GM18498 (cell line): ENCODE measurements around the gene CYB561A3.
"Not testable (repeated sequence)": the region's sequence is repeated elsewhere in the genome, so short reads cannot be mapped to it uniquely, and the experiment has no call there.

Experiments
- ATAC-seq: cut with Tn5 transposase; IDR thresholded peaks from one replicate; pipeline ENCODE4 v1.9.1; 2021; ENCODE audit warnings: mild to moderate bottlenecking, moderate library complexity; ENCODE audit not compliant: unreplicated experiment

The CYB561A3 gene, protein sequence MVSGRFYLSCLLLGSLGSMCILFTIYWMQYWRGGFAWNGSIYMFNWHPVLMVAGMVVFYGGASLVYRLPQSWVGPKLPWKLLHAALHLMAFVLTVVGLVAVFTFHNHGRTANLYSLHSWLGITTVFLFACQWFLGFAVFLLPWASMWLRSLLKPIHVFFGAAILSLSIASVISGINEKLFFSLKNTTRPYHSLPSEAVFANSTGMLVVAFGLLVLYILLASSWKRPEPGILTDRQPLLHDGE

GRCh38 chr11:61361741-61362541 is at the start of gene CYB561A3, which contains the start of gene TMEM138:
TSS of gene CYB561A3 (minus strand) at chr11:61361882. CDS start at chr11:61356713, 5,169 bp downstream.
TSS of gene TMEM138 (plus strand) at chr11:61362374. CDS start at chr11:61364391, 2,017 bp downstream.
- ATAC-seq = peak; percentile 87

DNA sequence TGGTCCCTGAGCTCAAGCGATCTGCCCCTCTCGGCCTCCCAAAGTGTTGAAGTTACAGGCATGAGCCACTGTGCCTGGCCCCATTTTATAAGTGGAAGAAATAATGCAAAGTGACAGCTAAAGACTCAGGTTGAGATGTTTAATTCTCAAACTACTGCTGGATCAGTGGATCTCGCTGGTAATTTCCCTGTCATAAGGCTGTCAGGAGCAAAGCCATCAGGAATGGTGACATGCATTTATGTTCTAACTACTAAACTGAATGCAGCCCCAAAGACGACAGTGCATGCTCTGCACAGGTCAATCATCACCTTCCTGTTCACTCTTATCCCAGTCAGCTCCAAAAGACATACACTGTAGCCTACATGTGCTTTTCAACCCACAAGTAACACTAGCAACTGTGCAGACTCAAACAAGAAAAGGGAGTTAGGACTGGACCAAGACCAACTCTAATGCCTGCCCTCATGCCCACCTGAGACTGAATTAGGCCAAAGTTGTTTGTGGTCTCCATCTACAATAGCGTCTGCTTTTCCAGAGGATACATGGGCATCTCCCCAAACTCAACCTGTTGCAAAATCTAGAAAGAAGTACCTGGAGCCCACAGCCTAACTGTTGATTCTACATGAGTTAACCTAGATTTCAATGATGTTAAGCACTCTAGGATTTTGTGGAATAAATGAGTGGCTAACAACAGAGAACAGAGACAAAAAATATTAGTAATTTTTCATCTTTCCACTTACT is 45.5 kb upstream of the CYB561A3 start:
- no peak for ATAC-seq

GRCh38 chr11:61406067-61406466 is 44.4 kb upstream of the CYB561A3 start:
- no peak for ATAC-seq

DNA sequence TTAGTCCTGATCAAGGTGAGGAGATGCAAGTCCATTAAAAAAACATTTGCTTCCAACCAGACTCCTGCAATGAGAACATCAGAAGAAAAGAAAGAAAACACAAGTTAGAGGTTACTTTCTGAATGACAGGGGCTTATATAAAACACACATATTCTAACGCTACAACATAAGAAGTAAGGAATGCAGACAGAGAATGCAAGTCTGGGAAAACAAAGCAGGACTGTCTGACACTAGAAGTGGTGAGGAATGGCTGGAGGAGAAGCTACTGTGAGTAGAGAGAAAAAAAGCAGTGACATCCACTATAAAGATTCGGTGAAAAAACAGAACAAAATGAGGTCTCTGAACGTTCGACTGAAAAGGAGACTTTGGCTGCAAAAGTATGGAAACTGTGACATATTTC is 43.0 kb upstream of the CYB561A3 start:
- ATAC-seq = no peak

- ATAC-seq = no peak
These were observed 42.4 kb upstream of the CYB561A3 start for GRCh38 chr11:61404103-61404502.

DNA sequence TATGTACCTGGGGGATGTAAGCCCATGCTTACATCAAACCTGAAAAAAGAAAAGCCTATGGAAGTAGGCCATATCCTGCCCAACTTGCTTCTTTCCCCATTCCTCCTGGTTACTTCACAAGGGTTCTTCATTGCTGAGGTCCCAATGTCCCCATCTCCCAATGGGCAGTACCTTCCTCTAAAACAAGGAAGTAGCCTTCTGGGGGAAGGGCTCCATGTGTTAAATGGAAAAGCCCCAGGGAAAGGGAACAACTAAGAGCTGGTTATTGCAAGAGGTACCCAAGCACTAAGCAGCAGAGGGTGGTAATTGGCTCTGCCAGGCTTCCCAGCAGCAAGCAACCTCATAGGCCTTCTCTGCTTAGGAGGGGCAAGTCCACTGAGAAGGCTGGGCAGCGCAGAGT is 42.0 kb upstream of the CYB561A3 start:
- no peak for ATAC-seq

- ATAC-seq = no peak
These were observed 39.9 kb upstream of the CYB561A3 start for GRCh38 chr11:61401573-61401972.

DNA sequence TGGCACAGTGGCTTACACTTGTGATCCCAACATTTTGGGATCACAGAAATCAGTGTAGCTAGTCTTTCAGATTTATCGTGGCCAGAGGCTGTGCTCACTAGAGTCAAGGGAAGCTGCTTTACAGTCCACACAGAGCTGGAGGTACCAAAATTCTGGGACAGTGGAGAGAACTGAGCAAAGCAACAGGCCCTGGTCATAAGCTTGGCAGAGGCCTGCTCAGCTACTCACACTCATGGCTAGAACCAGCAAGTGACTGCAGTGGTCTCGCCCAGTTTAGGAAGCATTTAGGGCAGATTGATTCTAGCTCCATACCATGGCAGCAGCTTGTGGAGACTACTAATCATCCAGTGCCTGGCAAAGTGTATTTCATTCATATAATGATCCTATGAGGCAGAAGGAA is 39.5 kb upstream of the CYB561A3 start:
- ATAC-seq = no peak

- no peak for ATAC-seq
These were observed 31.4 kb upstream of the CYB561A3 start for GRCh38 chr11:61392981-61393595.

DNA sequence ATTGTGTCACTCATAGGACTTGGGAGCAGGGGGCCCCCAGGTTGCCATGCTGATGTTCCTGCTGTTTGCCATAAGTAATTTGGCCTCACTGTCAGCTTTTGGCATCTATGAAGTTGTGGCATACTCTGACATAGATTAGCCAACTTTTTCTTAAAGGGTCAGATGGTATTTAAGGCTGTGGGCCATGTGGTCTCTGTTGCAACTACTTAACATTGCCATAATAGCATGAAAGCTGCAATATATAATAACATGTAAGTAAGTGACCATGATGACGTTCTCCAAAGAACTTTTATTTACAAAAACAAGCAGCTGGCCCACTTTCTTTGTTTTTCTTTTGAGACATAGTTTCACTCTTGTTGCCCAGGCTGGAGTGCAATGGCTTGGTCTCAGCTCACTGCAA is 28.5 kb upstream of the CYB561A3 start:
- no peak for ATAC-seq

DNA sequence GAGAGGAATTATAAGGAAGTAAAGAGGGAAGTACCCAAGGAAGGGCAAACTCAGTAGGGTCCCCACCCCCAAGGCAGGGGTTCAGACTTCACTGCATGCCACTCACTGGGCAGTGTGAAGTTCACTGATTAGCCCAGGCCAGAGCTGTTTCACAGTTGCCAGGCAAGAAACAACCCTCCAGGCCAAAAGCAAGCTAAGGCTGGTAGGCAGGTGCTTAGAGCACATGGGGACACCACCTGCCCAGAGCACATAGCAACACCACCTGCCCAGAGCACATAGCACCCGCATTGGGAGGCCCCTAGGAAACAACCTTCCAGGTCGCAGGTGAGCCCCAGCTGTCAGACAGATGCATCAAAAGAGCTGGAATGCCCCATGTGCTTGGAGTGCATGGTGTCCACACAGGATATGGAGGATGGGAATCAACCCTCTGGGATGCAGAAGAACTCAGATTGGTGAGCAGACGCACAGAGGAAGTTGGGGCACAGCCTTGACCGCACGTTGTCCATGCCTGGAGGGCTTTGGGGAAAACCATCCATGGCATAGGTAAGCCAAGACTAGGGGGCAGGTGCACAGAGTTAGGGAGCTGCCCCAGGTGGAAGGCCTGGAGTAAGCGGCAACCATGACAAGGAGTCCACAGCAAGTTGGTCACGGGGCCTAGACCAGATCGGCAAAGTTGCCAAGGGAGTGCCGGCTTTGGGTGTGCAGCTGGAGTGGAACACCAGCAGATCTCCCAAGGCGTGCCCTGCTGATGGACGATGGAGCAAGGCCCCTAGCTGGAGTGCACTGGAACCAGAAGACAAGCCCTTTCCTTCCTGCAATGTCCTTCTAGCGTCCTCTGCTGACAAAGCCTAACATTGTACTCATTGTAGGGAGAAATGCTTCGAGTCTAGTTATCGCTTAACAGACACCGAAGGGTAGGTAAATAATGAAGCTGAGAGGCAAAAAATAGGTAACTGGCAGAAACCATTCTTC is 22.9 kb upstream of the CYB561A3 start:
- ATAC-seq = no peak

DNA sequence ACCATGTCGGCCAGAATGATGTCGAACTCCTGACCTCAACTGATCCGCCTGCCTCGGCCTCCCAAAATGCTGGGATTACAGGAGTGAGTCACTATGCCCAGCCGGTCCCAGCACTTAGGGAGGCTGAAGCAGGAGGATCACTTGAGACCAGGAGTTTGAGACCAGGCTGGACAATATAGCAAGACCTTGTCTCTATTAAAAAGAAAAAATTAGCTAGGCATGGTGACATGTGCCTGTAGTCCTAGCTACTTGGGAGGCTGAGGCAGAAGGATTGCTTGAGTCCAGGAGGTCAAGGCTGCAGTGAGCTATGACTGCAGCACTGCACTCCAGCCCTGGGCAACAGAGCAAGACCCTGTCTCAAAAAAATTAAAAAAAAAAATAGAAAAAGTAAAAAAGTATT is 22.2 kb upstream of the CYB561A3 start:
- not testable (repeated sequence) for ATAC-seq

DNA sequence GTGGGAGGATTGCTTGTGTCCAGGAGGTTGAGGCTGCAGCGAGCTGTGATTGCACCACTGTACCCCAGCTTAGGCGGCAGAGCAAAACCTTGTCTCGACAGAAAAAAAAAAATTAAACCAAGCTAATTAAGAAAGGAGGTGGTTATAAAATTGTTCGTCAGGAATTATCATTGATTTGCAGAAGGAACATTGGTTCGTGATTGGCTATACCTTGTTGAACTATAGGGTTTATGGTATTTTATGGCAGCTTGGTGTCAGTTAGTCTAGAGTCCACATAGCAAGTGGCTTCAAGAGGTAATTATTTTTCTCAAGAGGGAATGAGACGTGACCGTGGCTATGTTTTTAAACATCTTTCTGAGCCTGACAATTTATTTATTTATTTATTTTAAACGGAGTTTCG is 19.2 kb upstream of the CYB561A3 start:
- no peak for ATAC-seq

- ATAC-seq = no peak
These were observed 17.1 kb upstream of the CYB561A3 start for GRCh38 chr11:61378713-61379313.

GRCh38 chr11:61377461-61378160 is 15.9 kb upstream of the CYB561A3 start:
- ATAC-seq = no peak

DNA sequence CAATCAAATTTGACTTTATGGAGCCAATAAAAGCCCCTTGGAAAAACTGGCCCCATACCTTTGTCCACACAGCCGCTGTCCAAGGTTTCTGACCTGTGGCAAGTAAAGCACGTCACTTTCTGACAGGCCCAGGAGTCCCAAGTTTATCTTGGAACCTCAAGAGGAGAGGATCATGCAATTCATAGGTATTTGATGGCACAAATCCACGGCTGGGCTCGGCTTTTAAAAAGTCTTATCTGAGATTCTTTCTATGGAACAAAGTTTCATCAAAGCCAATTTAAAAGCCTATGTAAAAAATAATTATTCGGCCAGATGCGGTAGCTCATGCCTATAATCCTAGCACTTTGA is 14.1 kb upstream of the CYB561A3 start:
- ATAC-seq = no peak

- no peak for ATAC-seq
These were observed 11.2 kb upstream of the CYB561A3 start for GRCh38 chr11:61372659-61373420.

- peak; percentile 21 for ATAC-seq
These were observed 8.8 kb upstream of the CYB561A3 start for GRCh38 chr11:61370349-61371005.
